ENCODE results near the gene ATG16L2.

The ATG16L2 gene

GRCh38 chr11:72814286-72815109, at the start of gene ATG16L2:
Gene ATG16L2 (plus strand): TSS chr11:72814411. CDS start chr11:72814446, 35 bp downstream.
- DNase-seq, result peak; percentile 87

DNA sequence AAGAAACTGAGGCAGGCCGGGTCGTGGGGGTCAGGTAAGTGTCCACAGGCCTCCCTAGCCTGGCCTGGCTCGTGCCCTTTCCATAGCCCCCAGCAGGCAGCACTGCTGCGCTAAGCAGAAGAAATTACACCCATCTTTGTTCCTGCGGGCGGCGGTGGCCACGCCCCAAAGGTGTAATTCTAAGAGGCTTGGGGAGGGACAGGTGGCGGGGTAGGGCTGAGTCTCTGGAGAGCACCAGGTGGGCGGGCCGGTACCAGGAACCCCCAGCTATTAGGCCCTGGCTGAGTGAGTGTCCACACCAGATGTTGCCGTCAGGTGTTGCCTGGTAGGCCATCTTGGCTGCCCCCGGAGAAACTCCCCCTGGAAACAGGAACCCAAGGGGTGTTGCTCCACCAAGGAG, 49.7 kb upstream of the ATG16L2 start:
- DNase-seq, result no peak

GRCh38 chr11:72766152-72766902, 47.9 kb upstream of the ATG16L2 start:
- no peak for DNase-seq

DNA sequence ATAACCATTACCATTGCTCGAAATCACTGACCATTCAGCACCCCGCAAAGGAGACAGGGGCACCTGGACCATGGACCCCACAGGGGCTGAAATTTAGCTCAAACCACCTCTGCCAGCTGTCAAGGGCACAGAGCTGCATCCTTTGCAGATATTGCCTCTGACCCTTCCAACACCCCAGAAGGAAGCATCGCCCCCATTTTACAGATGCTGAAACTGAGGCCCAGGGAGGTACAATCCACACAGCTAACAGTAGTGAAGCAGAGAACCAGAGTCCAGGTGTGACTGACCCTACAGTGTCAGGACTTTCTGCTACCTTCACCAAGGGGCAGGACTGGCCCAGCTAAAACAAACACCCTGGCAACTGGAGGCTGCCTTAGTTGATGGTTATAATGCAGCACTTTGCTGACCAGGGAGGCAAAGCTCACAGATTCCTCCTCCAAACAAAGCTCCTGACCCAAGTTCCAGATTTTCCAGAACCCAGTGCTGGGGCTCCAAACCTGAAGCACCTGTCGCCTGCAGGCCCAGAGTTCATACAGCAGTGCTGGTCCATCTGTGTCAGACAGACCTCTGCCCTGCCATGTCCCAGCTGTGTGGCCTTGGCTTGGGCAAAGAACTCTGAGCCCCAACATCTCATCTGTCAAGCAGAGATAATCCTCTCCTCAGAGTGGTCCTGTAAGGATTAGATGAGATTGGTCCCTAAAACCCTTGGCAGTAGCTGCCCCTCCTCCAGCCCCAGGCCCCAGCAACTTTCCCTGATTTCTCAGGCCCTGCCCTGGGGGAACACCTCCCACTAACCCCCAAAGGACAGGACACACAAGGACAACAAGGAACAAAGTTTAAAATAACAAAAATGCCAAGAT, 46.8 kb upstream of the ATG16L2 start:
- no peak for DNase-seq

GRCh38 chr11:72768581-72768980, 45.6 kb upstream of the ATG16L2 start:
- DNase-seq, result no peak

DNA sequence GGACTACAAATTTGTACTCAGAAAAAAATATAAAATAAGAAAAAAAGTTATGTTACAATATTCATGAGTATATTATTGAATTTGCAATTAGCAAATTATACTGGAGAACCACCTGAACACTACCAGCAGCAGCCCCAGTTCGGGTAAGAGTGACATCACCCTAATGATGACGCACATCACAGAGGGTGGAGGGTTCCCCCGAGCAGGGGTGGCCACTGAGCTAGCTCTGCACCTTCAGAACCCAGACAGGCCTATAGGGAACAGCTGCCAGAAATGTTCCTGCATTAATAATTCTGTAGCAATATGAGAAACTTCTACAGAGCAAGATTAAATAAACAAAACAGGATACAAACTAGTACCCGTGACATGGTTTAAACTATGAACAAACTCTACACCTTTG, 44.5 kb upstream of the ATG16L2 start:
- DNase-seq, result no peak

DNA sequence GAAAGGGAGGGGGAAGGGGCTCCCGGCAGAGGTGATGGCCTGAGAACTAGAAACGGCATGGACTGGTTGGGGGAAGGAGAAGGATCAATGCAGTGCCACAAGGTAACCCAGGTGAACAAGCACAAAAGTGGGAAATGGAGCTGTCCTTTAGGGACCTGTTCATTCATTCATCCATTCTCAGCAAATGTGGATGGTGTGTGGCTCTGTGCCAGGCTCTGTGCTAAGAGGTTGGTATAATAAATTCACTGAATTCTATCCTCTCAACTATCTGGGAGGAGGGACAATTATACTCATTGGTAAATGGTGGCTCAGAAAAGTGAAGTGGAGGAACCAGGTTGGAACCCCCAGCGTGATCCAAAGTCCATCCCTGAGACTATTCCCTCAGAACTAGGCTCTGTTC, 43.4 kb upstream of the ATG16L2 start:
- DNase-seq, result no peak

DNA sequence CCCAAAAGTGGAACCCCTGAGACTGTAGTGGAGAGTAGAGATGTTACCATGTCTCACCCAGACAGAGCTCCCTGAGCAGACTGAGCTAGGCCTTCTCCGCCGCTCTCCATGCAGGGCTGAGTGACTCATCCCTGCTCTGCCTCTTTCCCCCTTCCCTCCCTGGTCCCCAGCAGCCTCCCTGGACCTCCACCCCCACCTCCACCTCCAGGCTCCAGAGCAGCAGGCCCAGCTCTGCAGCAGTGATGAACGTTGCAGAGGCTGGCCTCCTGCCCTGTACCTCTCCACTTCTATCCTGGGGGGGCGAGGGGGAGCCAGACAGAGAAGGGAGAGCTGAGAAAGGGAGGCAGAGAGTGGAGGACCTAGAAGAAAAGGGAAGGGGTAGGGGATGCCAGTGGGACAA, 42.7 kb upstream of the ATG16L2 start:
- DNase-seq, result no peak

GRCh38 chr11:72772059-72772458, 42.2 kb upstream of the ATG16L2 start:
- DNase-seq, result no peak

DNA sequence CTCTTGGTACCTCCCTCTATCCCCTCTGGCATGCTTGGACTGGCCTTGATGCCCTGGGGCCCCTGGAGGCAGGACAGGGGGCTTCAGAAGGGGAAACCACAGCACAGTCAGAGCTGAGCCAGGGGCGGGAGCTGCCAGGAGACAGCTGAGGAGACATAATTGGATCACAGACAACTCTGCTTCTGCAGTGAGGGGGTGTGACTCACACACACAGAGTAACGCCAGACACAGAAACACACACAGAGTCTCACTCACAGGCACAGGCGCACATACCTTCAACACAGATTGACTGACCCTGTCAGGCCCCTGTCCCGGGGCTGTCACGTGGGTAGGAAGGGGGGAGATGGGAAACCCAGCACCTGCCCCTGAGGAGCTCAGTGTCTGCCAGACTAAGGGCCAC, 40.9 kb upstream of the ATG16L2 start:
- DNase-seq, result no peak

DNA sequence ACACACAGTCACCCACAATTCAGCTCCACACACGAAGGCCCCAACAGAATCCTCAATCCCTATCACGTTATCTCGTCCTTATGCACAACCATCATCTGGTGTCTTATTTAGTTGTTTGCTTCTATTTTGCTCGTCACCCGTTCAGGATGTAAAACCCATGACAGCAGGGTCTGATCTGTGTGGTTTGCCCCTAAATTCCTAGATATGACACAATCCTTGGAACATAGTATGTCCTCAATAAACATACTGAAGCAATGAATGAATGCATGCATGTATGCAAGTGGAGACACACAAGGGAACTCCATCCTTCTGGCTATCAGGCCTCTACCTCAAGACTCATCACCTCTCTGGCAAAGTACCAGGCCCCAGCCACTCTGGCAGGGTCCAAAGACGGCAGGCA, 40.5 kb upstream of the ATG16L2 start:
- no peak for DNase-seq

- DNase-seq, result no peak
These were observed 39.7 kb upstream of the ATG16L2 start for GRCh38 chr11:72774499-72774898.

- DNase-seq, result no peak
These were observed 38.7 kb upstream of the ATG16L2 start for GRCh38 chr11:72775288-72776110.

DNA sequence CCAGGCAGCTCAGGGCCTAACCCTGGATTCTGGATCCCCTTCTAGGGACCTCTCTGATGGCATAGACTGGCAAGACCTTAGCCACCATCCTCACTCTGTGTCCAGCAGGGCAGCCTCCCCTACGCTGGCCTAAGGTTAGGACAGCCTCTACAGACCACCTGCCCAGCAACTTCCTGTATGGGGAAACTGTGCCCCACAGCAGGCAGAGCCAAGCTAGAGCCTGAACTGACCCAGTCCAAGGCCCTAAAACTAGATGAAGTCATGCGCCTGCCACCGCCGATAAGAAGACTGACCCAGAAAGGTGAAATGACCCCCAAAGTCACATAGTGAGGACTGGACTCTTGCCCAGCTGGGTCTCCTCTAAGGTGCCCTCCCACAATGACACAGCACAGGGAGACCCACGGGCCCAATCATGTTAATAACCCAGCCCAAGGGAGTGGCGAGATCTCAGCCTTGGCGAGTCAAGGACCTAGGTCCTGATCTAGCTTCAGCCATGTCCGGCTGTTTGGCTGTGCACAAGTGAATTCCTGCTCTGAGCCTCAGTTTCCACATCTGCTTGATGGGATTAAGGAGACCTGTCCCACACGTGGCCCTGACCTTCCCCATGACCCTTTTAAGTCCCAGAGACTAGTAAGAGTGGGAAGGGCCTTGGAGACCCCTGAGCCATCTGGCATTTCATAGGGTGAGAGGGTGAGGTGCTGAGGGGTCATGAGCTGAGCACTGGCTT, 37.9 kb upstream of the ATG16L2 start:
- no peak for DNase-seq

DNA sequence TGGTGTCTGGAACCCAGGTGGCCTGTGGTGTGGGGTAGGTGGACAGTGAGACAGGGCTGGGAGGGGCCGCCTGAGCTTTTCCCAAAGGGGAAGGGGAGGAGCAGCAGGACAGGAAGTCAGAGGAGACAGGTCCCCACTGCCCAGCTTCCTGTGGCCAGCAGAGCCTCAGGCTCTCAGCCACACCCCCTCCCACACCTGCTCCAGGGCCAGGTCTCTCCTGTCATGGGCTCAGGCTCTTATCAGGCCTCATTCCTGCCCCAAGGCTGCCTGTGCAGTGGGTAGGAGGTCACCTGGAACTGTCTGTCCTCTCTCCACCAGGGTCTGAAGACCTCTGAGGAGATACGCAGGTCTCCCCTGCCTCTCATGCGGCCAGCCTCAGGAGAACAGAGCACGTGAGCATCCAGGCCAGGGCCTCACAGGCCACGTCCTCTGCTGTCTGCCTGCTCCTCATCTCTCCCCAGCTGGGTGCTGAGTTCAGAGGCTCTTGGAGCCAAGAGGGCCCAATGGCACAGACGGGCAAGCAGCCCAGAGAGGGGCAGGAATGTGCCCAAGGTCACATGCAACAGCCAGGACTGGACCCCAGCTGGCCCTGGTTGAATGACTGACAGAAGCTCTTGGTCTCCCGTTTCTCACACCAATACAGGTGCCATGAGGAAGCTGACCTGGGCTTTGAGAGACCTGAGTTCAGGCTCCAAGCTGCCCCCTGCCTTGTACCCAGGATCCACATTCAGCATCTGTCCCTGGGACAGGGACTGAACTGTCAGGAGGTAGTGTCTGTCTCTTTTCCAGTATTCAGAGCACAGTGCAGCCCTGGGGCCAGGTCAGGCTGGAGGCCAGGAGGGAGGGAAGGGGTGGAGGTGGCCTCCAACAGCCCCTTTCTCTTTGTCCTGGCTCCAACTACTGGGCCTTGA, 37.1 kb upstream of the ATG16L2 start:
- no peak for DNase-seq

DNA sequence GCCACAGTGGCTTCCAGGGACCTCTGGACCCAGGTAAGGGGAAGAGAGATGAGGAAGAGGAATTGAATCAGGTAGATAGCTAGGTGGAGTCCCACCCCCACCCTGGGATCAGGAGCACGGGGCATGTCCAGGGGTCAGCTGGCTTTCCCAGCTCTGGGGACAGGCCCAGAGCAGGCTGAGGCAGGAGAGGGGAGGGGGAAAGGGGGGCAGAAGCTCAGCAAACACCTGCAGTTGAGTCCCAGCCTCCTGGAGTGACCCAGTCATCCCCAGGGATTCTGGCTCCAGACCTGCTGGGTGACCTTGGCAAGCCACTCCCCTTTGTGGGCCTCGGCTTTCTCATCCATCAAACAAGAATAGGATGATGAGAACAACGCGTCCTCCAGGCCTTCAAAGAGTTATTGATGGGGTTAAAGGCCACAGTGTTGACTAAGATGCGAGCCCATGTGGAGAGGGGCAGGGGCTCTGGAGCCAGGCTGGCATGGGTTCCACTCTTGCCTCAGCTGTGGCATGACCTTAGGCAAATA, 36.4 kb upstream of the ATG16L2 start:
- DNase-seq, result no peak

- DNase-seq, result no peak
These were observed 35.4 kb upstream of the ATG16L2 start for GRCh38 chr11:72778535-72779494.

- DNase-seq, result no peak
These were observed 34.6 kb upstream of the ATG16L2 start for GRCh38 chr11:72779495-72780128.
